GM12878 (cell line): ENCODE results near the gene SHB. TPM values are rescaled to one million over a fixed set of nuclear protein-coding genes. Genes with fewer than 3 reads are reported as not detected.

Experiments
- ATAC-seq: fragments of 200-7000 bp; cut with Tn5 transposase; 3 replicates; pipeline ENCODE4 v1.9.1; 2020; ENCODE audit warnings: mild to moderate bottlenecking, moderate library complexity
- BruUV-seq: library from RNA; stranded (reverse); fragments of 400-500 nt; replicated peaks from 2 replicates; lab custom pipeline; 2021; lab: Mats Ljungman, UMichigan
- CTCF ChIA-PET: fragments of 300-600 bp; sonication (Branson Sonifier 250); formaldehyde crosslinking; extraction: SDS; loops from one replicate; lab custom pipeline; 2021; ENCODE audit warnings: inconsistent platforms; lab: Yijun Ruan, JAX
- POLR2A ChIA-PET: fragments of 350-600 bp; formaldehyde crosslinking; extraction: SDS; loops from one replicate; lab custom pipeline; 2021; ENCODE audit warnings: inconsistent platforms; lab: Charles Lee
- RAD21 ChIA-PET: fragments of 300-600 bp; sonication (Branson Sonifier 250); formaldehyde crosslinking; loops from one replicate; lab custom pipeline; 2023; ENCODE audit warnings: antibody characterized with exemption; ENCODE audit not compliant: unreplicated experiment; lab: Charles Lee
- SMC1A ChIA-PET: fragments of 300-600 bp; sonication (Branson Sonifier 250); formaldehyde crosslinking; loops from one replicate; lab custom pipeline; 2023; ENCODE audit not compliant: unreplicated experiment, uncharacterized antibody; lab: Charles Lee
- DNase-seq: peaks from one replicate; pipeline ENCODE4 v3.0.0-alpha.2; 2011; ENCODE audit warnings: low read depth, low spot score
- FAIRE-seq: peaks from 3 replicates; lab custom pipeline; 2011; peaks lifted over from hg19 to GRCh38; lab: Jason Lieb, UNC
- H2AFZ ChIP-seq: 2 replicates; pipeline ENCODE4 v1.6.0; 2011; ENCODE audit warnings: low read depth, low read length, control low read depth; ENCODE audit not compliant: control insufficient read depth
- H3K27ac ChIP-seq: 2 replicates; pipeline ENCODE4 v1.5.1; 2011; ENCODE audit warnings: control low read depth; ENCODE audit not compliant: control insufficient read depth, insufficient read depth
- H3K27me3 ChIP-seq, 2 experiments: replicated peaks in 1 of 2; 2 replicates each; pipeline versions ENCODE4 v1.6.0 to v1.6.1; 2011; ENCODE audit warnings: low read length in 1 of 2; ENCODE audit not compliant: control insufficient read depth in 2 of 2, insufficient read depth in 2 of 2
- H3K36me3 ChIP-seq, 2 experiments: 2 replicates each; pipeline ENCODE4 v1.5.1; 2011; ENCODE audit warnings: low read length in 1 of 2; ENCODE audit not compliant: control insufficient read depth in 2 of 2, insufficient read depth in 2 of 2
- H3K4me1 ChIP-seq: 2 replicates; pipeline ENCODE4 v1.6.1; 2011; ENCODE audit warnings: mild to moderate bottlenecking, low read length, moderate library complexity, mixed read lengths; ENCODE audit not compliant: control insufficient read depth, insufficient read depth
- H3K4me2 ChIP-seq: 2 replicates; pipeline ENCODE4 v1.6.0; 2011; ENCODE audit warnings: control low read depth; ENCODE audit not compliant: control insufficient read depth, insufficient read depth
- H3K4me3 ChIP-seq: fragments of 200-600 bp; sonication (generic); 2 replicates; pipeline ENCODE4 v1.5.1; 2016
- H3K79me2 ChIP-seq: 2 replicates; pipeline ENCODE4 v1.6.0; 2011; ENCODE audit warnings: low read length; ENCODE audit not compliant: control insufficient read depth, insufficient read depth
- H3K9ac ChIP-seq: 2 replicates; pipeline ENCODE4 v1.8.0; 2011; ENCODE audit warnings: low read length, control low read depth, mixed read lengths; ENCODE audit not compliant: control insufficient read depth, insufficient read depth
- H3K9me3 ChIP-seq: replicated peaks from 3 replicates; pipeline ENCODE4 v1.5.1; 2011; ENCODE audit warnings: mild to moderate bottlenecking, low read length; ENCODE audit not compliant: control insufficient read depth, insufficient read depth
- H4K20me1 ChIP-seq: 2 replicates; pipeline ENCODE4 v1.6.0; 2011; ENCODE audit not compliant: control insufficient read depth, insufficient read depth
- BMI1 ChIP-seq: fragments of 450-650 bp; IDR thresholded peaks from 2 replicates; pipeline ENCODE4 v1.6.1; 2016; ENCODE audit warnings: mild to moderate bottlenecking, moderate library complexity, borderline replicate concordance
- FOS ChIP-seq: IDR thresholded peaks from 3 replicates; pipeline ENCODE4 v1.6.1; 2011; ENCODE audit warnings: borderline replicate concordance; ENCODE audit not compliant: insufficient read length; ENCODE audit errors: extremely low read depth
- HDGF ChIP-seq: fragments of 450-650 bp; IDR thresholded peaks from 2 replicates; pipeline ENCODE4 v1.6.1; 2016; ENCODE audit warnings: antibody characterized with exemption
- IKZF1 ChIP-seq: fragments of 450-650 bp; conservative IDR thresholded peaks from 2 replicates; pipeline ENCODE4 v1.6.1; 2017; ENCODE audit warnings: antibody characterized with exemption, mild to moderate bottlenecking
- IKZF2 ChIP-seq, 2 experiments: fragments of 450-650 bp; IDR thresholded peaks; 2 replicates each; pipeline ENCODE4 v1.6.1; 2017; ENCODE audit warnings: mild to moderate bottlenecking in 2 of 2, moderate library complexity in 2 of 2
- RAD21 ChIP-seq: IDR thresholded peaks from 2 replicates; pipeline ENCODE4 v1.6.1; 2011; ENCODE audit warnings: mild to moderate bottlenecking, low read depth, low read length, moderate library complexity; ENCODE audit not compliant: insufficient read depth
- RB1 ChIP-seq: fragments of 450-650 bp; formaldehyde crosslinking; IDR thresholded peaks from 2 replicates; pipeline ENCODE4 v1.6.1; 2017; ENCODE audit warnings: mild to moderate bottlenecking, borderline replicate concordance
- RUNX3 ChIP-seq: IDR thresholded peaks from 2 replicates; pipeline ENCODE4 v1.6.1; 2012; ENCODE audit warnings: low read length, inconsistent platforms
- SIX5 ChIP-seq: IDR thresholded peaks from 2 replicates; pipeline ENCODE4 v1.6.1; 2011; ENCODE audit warnings: mild to moderate bottlenecking, low read depth, low read length, moderate library complexity; ENCODE audit not compliant: severe bottlenecking
- SMARCA5 ChIP-seq: fragments of 450-650 bp; IDR thresholded peaks from 2 replicates; pipeline ENCODE4 v1.6.1; 2017; ENCODE audit warnings: mild to moderate bottlenecking
- WGBS: methylation state at CpG from one replicate; pipeline ENCODE4 v1.1.6; 2016; ENCODE audit warnings: low lambda C conversion rate; ENCODE audit not compliant: insufficient replicate concordance, insufficient coverage; ENCODE audit errors: missing lambda C conversion rate; 5-methylcytosine and 5-hydroxymethylcytosine counted together
- in situ Hi-C: fragments of 300-500 bp; cut with MboI; formaldehyde crosslinking; loops from 9 replicates; pipeline ENCODE4 v1.14.3; 2018; ENCODE audit warnings: mixed read lengths
- intact Hi-C: fragments of 100-400 bp; cut with micrococcal nuclease; formaldehyde crosslinking; loops from one replicate; pipeline ENCODE4 v1.14.2; 2022; ENCODE audit not compliant: unreplicated experiment
- polyA plus RNA-seq, 11 experiments: library from polyadenylated mRNA; depleted of rRNA in 4 of 11; unstranded in 6 of 11; stranded (reverse) in 5 of 11; fragments of >200 nt; fragmentation: Nextera tagmentation in 4 of 11; fragmentation: Illumina TruSeq in 1 of 11; extraction: Ambion mirVana in 4 of 11; extraction: Trizol in 1 of 11; gene quantifications; 1 replicate in 1 of 11; 2 replicates in 10 of 11; pipeline versions ENCODE4 v1.2.1 to v1.2.3, GENCODE V29; 2011 to 2016; ENCODE audit warnings: inconsistent platforms in 2 of 11, missing spikeins in 2 of 11, low read depth in 1 of 11
- total RNA-seq, 4 experiments: library from RNA; depleted of rRNA in 3 of 4; stranded (reverse); fragments of >200 nt in 3 of 4; fragmentation: Illumina TruSeq in 1 of 4; extraction: Trizol in 1 of 4; gene quantifications; 2 replicates each; pipeline versions ENCODE4 v1.2.1 to v1.2.3, GENCODE V29; 2013 to 2021
- TF ChIP-seq, protein P1 (sequence below): fragments of 450-650 bp; IDR thresholded peaks from 2 replicates; pipeline ENCODE4 v1.6.1; 2017; ENCODE audit warnings: low read depth, mild to moderate bottlenecking, moderate library complexity
- TF ChIP-seq, protein P2 (sequence below): fragments of 450-650 bp; IDR thresholded peaks from 2 replicates; pipeline ENCODE4 v1.6.1; 2014; ENCODE audit warnings: mild to moderate bottlenecking
- TF ChIP-seq, protein P3 (sequence below): fragments of 450-650 bp; IDR thresholded peaks from 2 replicates; pipeline ENCODE4 v1.6.1; 2017; ENCODE audit warnings: mild to moderate bottlenecking, moderate library complexity

Gene SHB
- total and polyA plus RNA-seq, 10 of the 15 experiments (the other 5 are each of a cell fraction or from before 2014, with no cell fraction given) = 0.29 to 6.2 (median 1.3) TPM

DNA sequence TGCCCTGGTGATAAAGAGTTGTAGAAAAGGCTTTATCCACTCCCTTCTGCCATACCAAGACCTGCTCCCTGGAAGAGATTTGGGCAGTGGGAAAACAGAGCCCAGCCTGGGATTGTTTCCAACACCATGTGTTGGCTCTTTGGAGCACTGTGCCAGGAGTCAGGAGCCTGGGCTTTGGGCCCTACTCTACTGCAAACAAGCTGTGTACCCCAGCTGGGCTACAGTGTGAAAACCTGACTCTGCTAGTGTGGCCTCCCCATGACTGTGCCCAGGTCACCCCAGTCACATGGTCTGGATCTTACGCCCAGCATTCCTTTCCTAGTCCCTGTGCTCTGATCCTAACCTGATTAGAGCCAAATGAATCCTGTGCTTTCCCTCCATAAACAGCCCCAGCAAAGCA, 39.3 kb upstream of the SHB start (continued):
- TF ChIP-seq BMI1 (no peak), RB1 (no peak)
- TF ChIP-seq, protein P1, sequence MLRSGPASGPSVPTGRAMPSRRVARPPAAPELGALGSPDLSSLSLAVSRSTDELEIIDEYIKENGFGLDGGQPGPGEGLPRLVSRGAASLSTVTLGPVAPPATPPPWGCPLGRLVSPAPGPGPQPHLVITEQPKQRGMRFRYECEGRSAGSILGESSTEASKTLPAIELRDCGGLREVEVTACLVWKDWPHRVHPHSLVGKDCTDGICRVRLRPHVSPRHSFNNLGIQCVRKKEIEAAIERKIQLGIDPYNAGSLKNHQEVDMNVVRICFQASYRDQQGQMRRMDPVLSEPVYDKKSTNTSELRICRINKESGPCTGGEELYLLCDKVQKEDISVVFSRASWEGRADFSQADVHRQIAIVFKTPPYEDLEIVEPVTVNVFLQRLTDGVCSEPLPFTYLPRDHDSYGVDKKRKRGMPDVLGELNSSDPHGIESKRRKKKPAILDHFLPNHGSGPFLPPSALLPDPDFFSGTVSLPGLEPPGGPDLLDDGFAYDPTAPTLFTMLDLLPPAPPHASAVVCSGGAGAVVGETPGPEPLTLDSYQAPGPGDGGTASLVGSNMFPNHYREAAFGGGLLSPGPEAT = no peak

DNA sequence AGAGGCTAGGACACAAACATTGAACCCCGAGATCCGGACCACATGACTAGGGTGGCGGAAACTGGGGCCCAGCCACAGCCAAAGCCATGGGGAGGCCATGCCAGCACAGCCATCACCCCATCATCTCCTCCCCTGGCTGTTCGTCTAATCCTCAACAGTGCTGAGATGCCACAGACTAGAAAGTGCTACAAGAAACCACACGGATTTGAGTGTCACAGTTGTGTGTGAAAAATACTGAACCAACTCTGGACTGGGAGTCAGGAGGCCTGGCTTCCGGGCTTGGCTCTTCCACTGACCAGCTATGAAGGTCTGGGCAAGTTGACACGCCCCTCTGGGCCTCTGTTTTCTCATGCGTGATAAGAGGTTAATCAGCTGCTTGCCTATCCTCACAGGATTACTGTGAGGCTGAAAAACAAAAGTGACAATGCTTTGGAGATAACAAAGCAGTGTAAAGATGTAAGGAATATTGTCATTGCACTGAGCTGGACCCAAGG, 38.8 kb upstream of the SHB start:
- in situ Hi-C loops (no loop called here), intact Hi-C loops (no loop called here)
- ChIA-PET POLR2A (interaction anchor here (0.6 to 8.6 kb wide), 12 partner anchors 11 to 78 kb away, joined by 3 to 96 read pairs (median 6); no protein-coding TSS in a partner anchor), CTCF (interaction anchor here (0.8 to 10.1 kb wide), 11 partner anchors 10 to 59 kb away, joined by 3 to 148 read pairs (median 7); no protein-coding TSS in a partner anchor), SMC1A (interaction anchor here (0.8 to 17.1 kb wide), 24 partner anchors 9 to 231 kb away, joined by 3 to 359 read pairs (median 12); partner anchors contain the start of gene SLC25A51), RAD21 (interaction anchor here (0.8 to 9.3 kb wide), 24 partner anchors 10 to 211 kb away, joined by 3 to 205 read pairs (median 6); no protein-coding TSS in a partner anchor)
- H3K36me3 ChIP-seq = no peaks in the 10 kb centered on the region
- no peak overlapping the region for H3K9ac ChIP-seq
- peaks cover 10% of the 10 kb centered on the region for H3K4me1 ChIP-seq
- ATAC-seq (peak; percentile 76), FAIRE-seq (no peak), DNase-seq (no peak)
- 40% methylated on average over 8 of the region's 8 CpGs for WGBS
- no peak overlapping the region for H3K4me3 ChIP-seq
- no TSS peak for BruUV-seq
- no peaks in the 10 kb centered on the region; the same call in 2 of the 3 replicates for H3K9me3 ChIP-seq
- H3K79me2 ChIP-seq = no peaks in the 10 kb centered on the region
- H2AFZ ChIP-seq = peak overlapping the region; percentile 45
- H3K4me2 ChIP-seq = 0 out of 2 replicates have a peak overlapping the region, but pooled peaks have one; percentile 13
- H3K27me3 ChIP-seq = no peaks in the 10 kb centered on the region
- H3K27ac ChIP-seq = peak overlapping the region; percentile 30
- no peaks in the 10 kb centered on the region; the same call in 1 of the 2 replicates for H4K20me1 ChIP-seq
- TF ChIP-seq RB1 = peak; percentile 63; the same call in 1 of the 2 replicates
- peak in 1 of 2 experiments; percentile 43; a peak in 2 of 4 replicates for TF ChIP-seq IKZF2 (IDR thresholded peaks at IDR 0.05)
- no peak for TF ChIP-seq SIX5
- TF ChIP-seq IKZF1 = peak; percentile 79
- peak; percentile 92 for TF ChIP-seq SMARCA5
- no peak for TF ChIP-seq RAD21
- TF ChIP-seq HDGF = peak; percentile 54; the same call in 1 of the 2 replicates
- TF ChIP-seq, protein P2, sequence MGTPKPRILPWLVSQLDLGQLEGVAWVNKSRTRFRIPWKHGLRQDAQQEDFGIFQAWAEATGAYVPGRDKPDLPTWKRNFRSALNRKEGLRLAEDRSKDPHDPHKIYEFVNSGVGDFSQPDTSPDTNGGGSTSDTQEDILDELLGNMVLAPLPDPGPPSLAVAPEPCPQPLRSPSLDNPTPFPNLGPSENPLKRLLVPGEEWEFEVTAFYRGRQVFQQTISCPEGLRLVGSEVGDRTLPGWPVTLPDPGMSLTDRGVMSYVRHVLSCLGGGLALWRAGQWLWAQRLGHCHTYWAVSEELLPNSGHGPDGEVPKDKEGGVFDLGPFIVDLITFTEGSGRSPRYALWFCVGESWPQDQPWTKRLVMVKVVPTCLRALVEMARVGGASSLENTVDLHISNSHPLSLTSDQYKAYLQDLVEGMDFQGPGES = no peak
- 0 out of 2 replicates have a peak, but pooled peaks have one; percentile 8 for TF ChIP-seq RUNX3
- TF ChIP-seq, protein P3, sequence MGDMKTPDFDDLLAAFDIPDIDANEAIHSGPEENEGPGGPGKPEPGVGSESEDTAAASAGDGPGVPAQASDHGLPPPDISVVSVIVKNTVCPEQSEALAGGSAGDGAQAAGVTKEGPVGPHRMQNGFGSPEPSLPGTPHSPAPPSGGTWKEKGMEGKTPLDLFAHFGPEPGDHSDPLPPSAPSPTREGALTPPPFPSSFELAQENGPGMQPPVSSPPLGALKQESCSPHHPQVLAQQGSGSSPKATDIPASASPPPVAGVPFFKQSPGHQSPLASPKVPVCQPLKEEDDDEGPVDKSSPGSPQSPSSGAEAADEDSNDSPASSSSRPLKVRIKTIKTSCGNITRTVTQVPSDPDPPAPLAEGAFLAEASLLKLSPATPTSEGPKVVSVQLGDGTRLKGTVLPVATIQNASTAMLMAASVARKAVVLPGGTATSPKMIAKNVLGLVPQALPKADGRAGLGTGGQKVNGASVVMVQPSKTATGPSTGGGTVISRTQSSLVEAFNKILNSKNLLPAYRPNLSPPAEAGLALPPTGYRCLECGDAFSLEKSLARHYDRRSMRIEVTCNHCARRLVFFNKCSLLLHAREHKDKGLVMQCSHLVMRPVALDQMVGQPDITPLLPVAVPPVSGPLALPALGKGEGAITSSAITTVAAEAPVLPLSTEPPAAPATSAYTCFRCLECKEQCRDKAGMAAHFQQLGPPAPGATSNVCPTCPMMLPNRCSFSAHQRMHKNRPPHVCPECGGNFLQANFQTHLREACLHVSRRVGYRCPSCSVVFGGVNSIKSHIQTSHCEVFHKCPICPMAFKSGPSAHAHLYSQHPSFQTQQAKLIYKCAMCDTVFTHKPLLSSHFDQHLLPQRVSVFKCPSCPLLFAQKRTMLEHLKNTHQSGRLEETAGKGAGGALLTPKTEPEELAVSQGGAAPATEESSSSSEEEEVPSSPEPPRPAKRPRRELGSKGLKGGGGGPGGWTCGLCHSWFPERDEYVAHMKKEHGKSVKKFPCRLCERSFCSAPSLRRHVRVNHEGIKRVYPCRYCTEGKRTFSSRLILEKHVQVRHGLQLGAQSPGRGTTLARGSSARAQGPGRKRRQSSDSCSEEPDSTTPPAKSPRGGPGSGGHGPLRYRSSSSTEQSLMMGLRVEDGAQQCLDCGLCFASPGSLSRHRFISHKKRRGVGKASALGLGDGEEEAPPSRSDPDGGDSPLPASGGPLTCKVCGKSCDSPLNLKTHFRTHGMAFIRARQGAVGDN = peak; percentile 91
- no peak for TF ChIP-seq FOS
